Liver (tissue), 9 donors: ENCODE data around the gene SRRD. TPM values are rescaled to one million over a fixed set of nuclear protein-coding genes. Genes with fewer than 3 reads are reported as not detected.
A peak's percentile ranks its signal among the peaks of the same experiment; 100 is the strongest.

Experiments used
- DNase-seq: peaks from one replicate; pipeline ENCODE4 v3.0.0-alpha.2; 2017; ENCODE audit warnings: low spot score
- H3K27ac ChIP-seq, 2 donors: one replicate each; pipeline ENCODE4 v1.7.0; 2013; ENCODE audit warnings: inconsistent platforms in 2 of 2, low read length in 2 of 2, control low read depth in 1 of 2, low read depth in 1 of 2, mild to moderate bottlenecking in 1 of 2
- H3K27me3 ChIP-seq, 4 donors: one replicate each; pipeline versions ENCODE4 v1.6.1 to v1.7.0; 2013; ENCODE audit warnings: low read length in 3 of 4, inconsistent platforms in 1 of 4, mild to moderate bottlenecking in 1 of 4, moderate library complexity in 1 of 4; ENCODE audit not compliant: control insufficient read depth in 4 of 4, insufficient read depth in 4 of 4
- H3K36me3 ChIP-seq, 4 donors: one replicate each; pipeline versions ENCODE4 v1.6.1 to v1.7.0; 2013; ENCODE audit warnings: low read length in 3 of 4, mild to moderate bottlenecking in 3 of 4, low read depth in 1 of 4, moderate library complexity in 1 of 4; ENCODE audit not compliant: control insufficient read depth in 4 of 4, insufficient read depth in 3 of 4
- H3K4me1 ChIP-seq, 4 donors: one replicate each; pipeline versions ENCODE4 v1.6.1 to v1.7.0; 2013; ENCODE audit warnings: low read length in 3 of 4, mild to moderate bottlenecking in 3 of 4, moderate library complexity in 1 of 4; ENCODE audit not compliant: control insufficient read depth in 4 of 4, insufficient read depth in 4 of 4
- H3K4me3 ChIP-seq, 3 donors: one replicate each; pipeline versions ENCODE4 v1.6.1 to v1.7.0; 2013; ENCODE audit warnings: low read length in 3 of 3, control low read depth in 1 of 3, low read depth in 1 of 3, mild to moderate bottlenecking in 1 of 3
- H3K9ac ChIP-seq, 2 donors: one replicate each; pipeline ENCODE4 v1.7.0; 2013; ENCODE audit warnings: low read length in 2 of 2, mild to moderate bottlenecking in 2 of 2, moderate library complexity in 2 of 2, control low read depth in 1 of 2, low read depth in 1 of 2
- H3K9me3 ChIP-seq, 4 donors: one replicate each; pipeline versions ENCODE4 v1.6.1 to v1.7.0; 2013; ENCODE audit warnings: low read length in 3 of 4; ENCODE audit not compliant: control insufficient read depth in 4 of 4
- EGR1 ChIP-seq, 2 donors: IDR thresholded peaks; 2 replicates each; pipeline ENCODE4 v1.6.1; 2016 to 2018; ENCODE audit warnings: antibody characterized with exemption in 2 of 2, low read depth in 2 of 2
- GABPA ChIP-seq, 2 donors: IDR thresholded peaks in 1 of 2; conservative IDR thresholded peaks in 1 of 2; 2 replicates each; pipeline ENCODE4 v1.6.1; 2016; ENCODE audit warnings: antibody characterized with exemption in 2 of 2, mild to moderate bottlenecking in 1 of 2, moderate library complexity in 1 of 2
- HNF4A ChIP-seq, 2 donors: conservative IDR thresholded peaks; 2 replicates each; pipeline ENCODE4 v1.6.1; 2016; ENCODE audit warnings: antibody characterized with exemption in 2 of 2, mild to moderate bottlenecking in 2 of 2
- JUND ChIP-seq, 2 donors: IDR thresholded peaks; 2 replicates each; pipeline ENCODE4 v1.6.1; 2016; ENCODE audit warnings: antibody characterized with exemption in 2 of 2
- NR2F2 ChIP-seq: IDR thresholded peaks from 2 replicates; pipeline ENCODE4 v1.6.1; 2016; ENCODE audit warnings: antibody characterized with exemption
- RAD21 ChIP-seq, 2 donors: IDR thresholded peaks; 2 replicates each; pipeline ENCODE4 v1.6.1; 2016; ENCODE audit warnings: antibody characterized with exemption in 2 of 2, mild to moderate bottlenecking in 2 of 2
- SP1 ChIP-seq: IDR thresholded peaks from 2 replicates; pipeline ENCODE4 v1.6.1; 2018; ENCODE audit warnings: antibody characterized with exemption, mild to moderate bottlenecking
- TAF1 ChIP-seq: conservative IDR thresholded peaks from 2 replicates; pipeline ENCODE4 v1.6.1; 2016; ENCODE audit warnings: antibody characterized with exemption, mild to moderate bottlenecking
- YY1 ChIP-seq: IDR thresholded peaks from 2 replicates; pipeline ENCODE4 v1.6.1; 2016; ENCODE audit warnings: antibody characterized with exemption, mild to moderate bottlenecking
- WGBS: extraction: QIAGEN DNeasy Blood & Tissue Kit; methylation state at CpG from one replicate; pipeline ENCODE4 v1.1.7; 2013; 5-methylcytosine and 5-hydroxymethylcytosine counted together
- polyA plus RNA-seq, 2 donors: library from polyadenylated mRNA; stranded (reverse) in 1 of 2; unstranded in 1 of 2; fragments of 200-250 nt in 1 of 2; fragments of >200 nt in 1 of 2; fragmentation: Nextera tagmentation in 1 of 2; extraction: Ambion mirVana in 1 of 2; gene quantifications; one replicate each; pipeline versions ENCODE4 v1.2.1 to v1.2.3, GENCODE V29; 2013 to 2015
- total RNA-seq, 2 donors: library from RNA; depleted of rRNA; stranded (reverse); fragments of >200 nt; gene quantifications; one replicate each; pipeline ENCODE4 v1.2.3, GENCODE V29; 2014
- TF ChIP-seq, protein P1 (sequence below): IDR thresholded peaks from 2 replicates; pipeline ENCODE4 v1.6.1; 2016; ENCODE audit warnings: antibody characterized with exemption, mild to moderate bottlenecking
- TF ChIP-seq, protein P2 (sequence below): IDR thresholded peaks from 2 replicates; pipeline ENCODE4 v1.6.1; 2016; ENCODE audit warnings: antibody characterized with exemption
- TF ChIP-seq, protein P3 (sequence below): fragments of 150-350 bp; IDR thresholded peaks from 2 replicates; pipeline ENCODE4 v1.5.1; 2017; ENCODE audit warnings: improper control_type of control experiment, low read depth, low read length; ENCODE audit not compliant: missing input control
- TF ChIP-seq, protein P4 (sequence below): IDR thresholded peaks from 2 replicates; pipeline ENCODE4 v1.6.1; 2016; ENCODE audit warnings: antibody characterized with exemption
- donor health status: healthy.
- donor health status: healthy.
- donor health status: healthy.
- donor health status: healthy.
- donor health status: healthy.

The SRRD gene
- total and polyA plus RNA-seq, 4 donors, result 8.7 to 18.6 (median 13.6) TPM

DNA sequence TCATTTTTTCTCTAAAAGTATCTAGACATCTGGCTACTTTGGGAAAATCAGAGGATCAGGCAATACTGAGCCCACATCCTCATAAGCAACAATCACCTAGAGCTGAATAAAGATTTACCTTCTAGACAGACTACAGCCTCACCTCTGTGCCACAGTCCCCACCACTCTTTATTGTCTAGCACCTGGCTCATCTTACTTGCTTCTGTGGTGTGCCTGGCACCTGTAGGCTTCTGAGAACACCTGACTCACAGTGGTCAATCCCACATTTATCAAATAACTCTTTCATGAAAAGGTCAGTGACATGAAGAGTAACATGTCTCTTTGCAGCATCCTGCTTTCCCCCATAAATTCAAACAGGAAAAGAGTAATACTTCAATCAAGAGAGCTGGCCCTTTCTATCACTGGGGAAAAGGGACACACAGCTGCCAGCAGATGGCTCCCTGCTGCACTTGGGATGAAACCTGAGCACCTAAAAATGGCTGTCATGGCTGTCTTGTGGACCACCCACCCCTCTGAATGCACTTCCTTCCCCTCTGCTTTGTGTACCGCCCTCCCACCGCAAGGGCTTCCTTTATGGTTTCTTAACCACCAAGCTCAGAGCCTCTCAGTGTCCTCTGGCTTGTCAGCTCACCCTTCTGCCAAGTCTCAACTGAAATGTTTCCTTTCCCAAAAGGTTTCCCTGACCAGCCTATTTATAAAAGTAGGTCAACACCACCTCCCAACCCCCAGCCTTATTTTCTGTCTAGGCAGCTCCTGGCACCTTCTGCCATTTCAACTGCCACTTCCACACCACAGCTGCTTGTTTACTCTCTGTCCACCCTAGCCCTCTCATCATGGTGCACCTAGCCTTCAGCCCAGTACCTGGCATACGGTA is 19.2 kb downstream of the SRRD start (continued):
- TF ChIP-seq, protein P1, sequence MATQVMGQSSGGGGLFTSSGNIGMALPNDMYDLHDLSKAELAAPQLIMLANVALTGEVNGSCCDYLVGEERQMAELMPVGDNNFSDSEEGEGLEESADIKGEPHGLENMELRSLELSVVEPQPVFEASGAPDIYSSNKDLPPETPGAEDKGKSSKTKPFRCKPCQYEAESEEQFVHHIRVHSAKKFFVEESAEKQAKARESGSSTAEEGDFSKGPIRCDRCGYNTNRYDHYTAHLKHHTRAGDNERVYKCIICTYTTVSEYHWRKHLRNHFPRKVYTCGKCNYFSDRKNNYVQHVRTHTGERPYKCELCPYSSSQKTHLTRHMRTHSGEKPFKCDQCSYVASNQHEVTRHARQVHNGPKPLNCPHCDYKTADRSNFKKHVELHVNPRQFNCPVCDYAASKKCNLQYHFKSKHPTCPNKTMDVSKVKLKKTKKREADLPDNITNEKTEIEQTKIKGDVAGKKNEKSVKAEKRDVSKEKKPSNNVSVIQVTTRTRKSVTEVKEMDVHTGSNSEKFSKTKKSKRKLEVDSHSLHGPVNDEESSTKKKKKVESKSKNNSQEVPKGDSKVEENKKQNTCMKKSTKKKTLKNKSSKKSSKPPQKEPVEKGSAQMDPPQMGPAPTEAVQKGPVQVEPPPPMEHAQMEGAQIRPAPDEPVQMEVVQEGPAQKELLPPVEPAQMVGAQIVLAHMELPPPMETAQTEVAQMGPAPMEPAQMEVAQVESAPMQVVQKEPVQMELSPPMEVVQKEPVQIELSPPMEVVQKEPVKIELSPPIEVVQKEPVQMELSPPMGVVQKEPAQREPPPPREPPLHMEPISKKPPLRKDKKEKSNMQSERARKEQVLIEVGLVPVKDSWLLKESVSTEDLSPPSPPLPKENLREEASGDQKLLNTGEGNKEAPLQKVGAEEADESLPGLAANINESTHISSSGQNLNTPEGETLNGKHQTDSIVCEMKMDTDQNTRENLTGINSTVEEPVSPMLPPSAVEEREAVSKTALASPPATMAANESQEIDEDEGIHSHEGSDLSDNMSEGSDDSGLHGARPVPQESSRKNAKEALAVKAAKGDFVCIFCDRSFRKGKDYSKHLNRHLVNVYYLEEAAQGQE, result no peak
- TF ChIP-seq JUND (IDR thresholded peaks at IDR 0.05), result no peak
- TF ChIP-seq NR2F2, result no peak
- TF ChIP-seq RAD21 (IDR thresholded peaks at IDR 0.05), result peak; percentile 82

DNA sequence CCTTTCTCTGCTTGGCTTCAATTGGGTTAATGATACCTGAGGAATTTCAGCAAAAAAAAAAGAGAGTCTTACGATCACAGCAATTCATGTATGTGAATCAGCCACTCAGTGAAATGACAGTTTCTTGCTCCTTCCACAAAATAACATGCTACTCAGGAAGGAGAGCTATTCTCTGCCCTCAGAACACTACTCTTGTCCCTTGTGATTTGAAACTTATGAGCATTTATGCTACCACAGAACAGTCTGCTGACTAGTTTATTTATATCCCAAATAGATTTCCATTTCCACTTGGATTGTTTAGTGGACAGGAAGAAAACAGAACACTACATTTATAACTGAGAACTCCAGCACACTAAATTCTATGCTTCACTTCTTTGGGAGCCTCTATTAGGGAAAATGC is 20.1 kb downstream of the SRRD start:
- peaks cover 26 to 79% (median 64%) of the 10 kb centered on the region in 4 donors for H3K36me3 ChIP-seq
- DNase-seq, result no peak
- H3K4me3 ChIP-seq, result no peak overlapping the region
- 75% methylated on average over 1 of the region's 1 CpG for WGBS
- TF ChIP-seq TAF1 (no peak), JUND (IDR thresholded peaks at IDR 0.05) (no peak), GABPA (IDR thresholded peaks at IDR 0.05 in 1 of 2, conservative IDR thresholded peaks at IDR 0.05 in 1 of 2) (no peak), EGR1 (IDR thresholded peaks at IDR 0.05; ENCODE audit: low read depth in 2 of 2) (no peak), HNF4A (conservative IDR thresholded peaks at IDR 0.05) (no peak), SP1 (no peak), NR2F2 (no peak), YY1 (no peak)
- TF ChIP-seq, protein P2, sequence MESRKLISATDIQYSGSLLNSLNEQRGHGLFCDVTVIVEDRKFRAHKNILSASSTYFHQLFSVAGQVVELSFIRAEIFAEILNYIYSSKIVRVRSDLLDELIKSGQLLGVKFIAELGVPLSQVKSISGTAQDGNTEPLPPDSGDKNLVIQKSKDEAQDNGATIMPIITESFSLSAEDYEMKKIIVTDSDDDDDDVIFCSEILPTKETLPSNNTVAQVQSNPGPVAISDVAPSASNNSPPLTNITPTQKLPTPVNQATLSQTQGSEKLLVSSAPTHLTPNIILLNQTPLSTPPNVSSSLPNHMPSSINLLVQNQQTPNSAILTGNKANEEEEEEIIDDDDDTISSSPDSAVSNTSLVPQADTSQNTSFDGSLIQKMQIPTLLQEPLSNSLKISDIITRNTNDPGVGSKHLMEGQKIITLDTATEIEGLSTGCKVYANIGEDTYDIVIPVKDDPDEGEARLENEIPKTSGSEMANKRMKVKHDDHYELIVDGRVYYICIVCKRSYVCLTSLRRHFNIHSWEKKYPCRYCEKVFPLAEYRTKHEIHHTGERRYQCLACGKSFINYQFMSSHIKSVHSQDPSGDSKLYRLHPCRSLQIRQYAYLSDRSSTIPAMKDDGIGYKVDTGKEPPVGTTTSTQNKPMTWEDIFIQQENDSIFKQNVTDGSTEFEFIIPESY, result no peak
- TF ChIP-seq, protein P3, sequence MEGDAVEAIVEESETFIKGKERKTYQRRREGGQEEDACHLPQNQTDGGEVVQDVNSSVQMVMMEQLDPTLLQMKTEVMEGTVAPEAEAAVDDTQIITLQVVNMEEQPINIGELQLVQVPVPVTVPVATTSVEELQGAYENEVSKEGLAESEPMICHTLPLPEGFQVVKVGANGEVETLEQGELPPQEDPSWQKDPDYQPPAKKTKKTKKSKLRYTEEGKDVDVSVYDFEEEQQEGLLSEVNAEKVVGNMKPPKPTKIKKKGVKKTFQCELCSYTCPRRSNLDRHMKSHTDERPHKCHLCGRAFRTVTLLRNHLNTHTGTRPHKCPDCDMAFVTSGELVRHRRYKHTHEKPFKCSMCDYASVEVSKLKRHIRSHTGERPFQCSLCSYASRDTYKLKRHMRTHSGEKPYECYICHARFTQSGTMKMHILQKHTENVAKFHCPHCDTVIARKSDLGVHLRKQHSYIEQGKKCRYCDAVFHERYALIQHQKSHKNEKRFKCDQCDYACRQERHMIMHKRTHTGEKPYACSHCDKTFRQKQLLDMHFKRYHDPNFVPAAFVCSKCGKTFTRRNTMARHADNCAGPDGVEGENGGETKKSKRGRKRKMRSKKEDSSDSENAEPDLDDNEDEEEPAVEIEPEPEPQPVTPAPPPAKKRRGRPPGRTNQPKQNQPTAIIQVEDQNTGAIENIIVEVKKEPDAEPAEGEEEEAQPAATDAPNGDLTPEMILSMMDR, result no peak
- TF ChIP-seq, protein P1, result no peak
- TF ChIP-seq, protein P4, sequence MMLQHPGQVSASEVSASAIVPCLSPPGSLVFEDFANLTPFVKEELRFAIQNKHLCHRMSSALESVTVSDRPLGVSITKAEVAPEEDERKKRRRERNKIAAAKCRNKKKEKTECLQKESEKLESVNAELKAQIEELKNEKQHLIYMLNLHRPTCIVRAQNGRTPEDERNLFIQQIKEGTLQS, result no peak
- H3K4me1 ChIP-seq, result peaks cover 0 to 16% (median 12%) of the 10 kb centered on the region in 4 donors
- H3K27ac ChIP-seq, result peak overlapping the region; percentile 36 to 78
- no peak overlapping the region for H3K9ac ChIP-seq
- no peaks in the 10 kb centered on the region for H3K9me3 ChIP-seq
- H3K27me3 ChIP-seq, result no peaks in the 10 kb centered on the region
